Panc1 (cell line): ENCODE data around the gene CRY2.

Source experiments
- CTCF ChIP-seq: fragments of 450-650 bp; IDR thresholded peaks from 2 replicates; pipeline ENCODE4 v1.5.1; 2017; ENCODE audit warnings: mild to moderate bottlenecking
- POLR2AphosphoS5 ChIP-seq: IDR thresholded peaks from 2 replicates; pipeline ENCODE4 v1.6.1; 2012; ENCODE audit warnings: mild to moderate bottlenecking, low read depth, low read length, moderate library complexity
- REST ChIP-seq, 2 experiments: IDR thresholded peaks; 2 replicates each; pipeline ENCODE4 v1.6.1; 2011 to 2012; ENCODE audit warnings: low read depth in 2 of 2, control low read depth in 1 of 2, low read length in 1 of 2, mild to moderate bottlenecking in 1 of 2, moderate library complexity in 1 of 2; ENCODE audit not compliant: insufficient read depth in 1 of 2
- TCF7L2 ChIP-seq: IDR thresholded peaks from 2 replicates; pipeline ENCODE4 v1.6.1; 2011; ENCODE audit warnings: mild to moderate bottlenecking, low read depth, low read length, inconsistent platforms

GRCh38 chr11:45931739-45932138, 84.5 kb downstream of the CRY2 start:
- TF ChIP-seq CTCF (no peak), POLR2AphosphoS5 (no peak), TCF7L2 (no peak), REST (IDR thresholded peaks at IDR 0.05; ENCODE audit: insufficient read depth in 1 of 2, low read depth in 2 of 2, low read length in 1 of 2) (no peak)
